Mesenchymal stem cell (in vitro differentiated cells and primary cell): ENCODE results near the gene STK10.

Experiments
- DNase-seq: peaks from one replicate; pipeline ENCODE4 v3.0.0-alpha.2; 2013
- H2AFZ ChIP-seq: one replicate; pipeline ENCODE4 v1.6.1; 2013; ENCODE audit warnings: low read depth, mild to moderate bottlenecking, control low read depth, inconsistent platforms, low read length, moderate library complexity
- H2AK5ac ChIP-seq: 2 replicates; pipeline ENCODE4 v1.6.1; 2013; ENCODE audit warnings: low read length, moderate library complexity, mild to moderate bottlenecking, inconsistent platforms; ENCODE audit not compliant: severe bottlenecking
- H2BK120ac ChIP-seq: one replicate; pipeline ENCODE4 v1.6.1; 2013; ENCODE audit warnings: low read depth, mild to moderate bottlenecking, inconsistent platforms, low read length, moderate library complexity
- H2BK12ac ChIP-seq, 2 experiments: one replicate each; pipeline ENCODE4 v1.6.1; 2013; ENCODE audit warnings: inconsistent platforms in 2 of 2, low read length in 2 of 2, mild to moderate bottlenecking in 2 of 2, moderate library complexity in 2 of 2, control low read depth in 1 of 2
- H2BK15ac ChIP-seq: one replicate; pipeline ENCODE4 v1.6.1; 2013; ENCODE audit warnings: mild to moderate bottlenecking, low read depth, inconsistent platforms; ENCODE audit not compliant: poor library complexity, severe bottlenecking
- H2BK5ac ChIP-seq: 2 replicates; pipeline ENCODE4 v1.6.1; 2013; ENCODE audit warnings: low read depth, mild to moderate bottlenecking, low read length, control low read depth, inconsistent platforms; ENCODE audit not compliant: poor library complexity, severe bottlenecking
- H3K14ac ChIP-seq, 2 experiments: one replicate each; pipeline ENCODE4 v1.6.1; 2013; ENCODE audit warnings: inconsistent platforms in 2 of 2, low read length in 2 of 2, control low read depth in 1 of 2, mild to moderate bottlenecking in 1 of 2, moderate library complexity in 1 of 2
- H3K18ac ChIP-seq, 2 experiments: one replicate each; pipeline ENCODE4 v1.6.1; 2013; ENCODE audit warnings: inconsistent platforms in 2 of 2, low read length in 2 of 2, control low read depth in 1 of 2, low read depth in 1 of 2, mild to moderate bottlenecking in 1 of 2
- H3K23ac ChIP-seq, 2 experiments: one replicate each; pipeline ENCODE4 v1.6.1; 2013; ENCODE audit warnings: inconsistent platforms in 2 of 2, low read length in 2 of 2, mild to moderate bottlenecking in 2 of 2, moderate library complexity in 2 of 2, control low read depth in 1 of 2
- H3K27ac ChIP-seq: 2 replicates; pipeline ENCODE4 v1.5.1; 2013; ENCODE audit warnings: mild to moderate bottlenecking, moderate library complexity, low read length, control low read depth, inconsistent platforms; ENCODE audit not compliant: poor library complexity, severe bottlenecking
- H3K27me3 ChIP-seq, 2 experiments: 2 replicates each; pipeline versions ENCODE4 v1.6.1 to v1.7.0; 2013; ENCODE audit warnings: low read length in 2 of 2, mild to moderate bottlenecking in 2 of 2, moderate library complexity in 2 of 2, control low read depth in 1 of 2, inconsistent platforms in 1 of 2; ENCODE audit not compliant: control insufficient read depth in 1 of 2, insufficient read depth in 1 of 2
- H3K36me3 ChIP-seq, 2 experiments: 2 replicates each; pipeline versions ENCODE4 v1.6.1 to v1.7.0; 2013; ENCODE audit warnings: low read length in 2 of 2, control low read depth in 1 of 2, inconsistent platforms in 1 of 2, low read depth in 1 of 2, mild to moderate bottlenecking in 1 of 2; ENCODE audit not compliant: insufficient read depth in 2 of 2, control insufficient read depth in 1 of 2
- H3K4ac ChIP-seq, 2 experiments: one replicate each; pipeline ENCODE4 v1.6.1; 2013; ENCODE audit warnings: inconsistent platforms in 2 of 2, low read length in 2 of 2, mild to moderate bottlenecking in 2 of 2, moderate library complexity in 2 of 2, control low read depth in 1 of 2, low read depth in 1 of 2
- H3K4me1 ChIP-seq: 2 replicates; pipeline ENCODE4 v1.6.1; 2013; ENCODE audit warnings: low read depth, low read length, control low read depth; ENCODE audit not compliant: control insufficient read depth, insufficient read depth
- H3K4me2 ChIP-seq: 2 replicates; pipeline ENCODE4 v1.6.1; 2013; ENCODE audit warnings: low read length, mild to moderate bottlenecking, inconsistent platforms; ENCODE audit not compliant: poor library complexity, severe bottlenecking
- H3K4me3 ChIP-seq, 2 experiments: 2 replicates each; pipeline versions ENCODE4 v1.5.1 to v1.7.0; 2013; ENCODE audit warnings: low read length in 2 of 2, mild to moderate bottlenecking in 2 of 2, control low read depth in 1 of 2, low read depth in 1 of 2; ENCODE audit not compliant: insufficient read depth in 1 of 2
- H3K79me1 ChIP-seq: replicated peaks from 2 replicates; pipeline ENCODE4 v1.6.1; 2013; ENCODE audit warnings: mild to moderate bottlenecking, control low read depth, low read length, inconsistent platforms; ENCODE audit not compliant: poor library complexity, severe bottlenecking
- H3K9ac ChIP-seq: 2 replicates; pipeline ENCODE4 v1.7.0; 2013; ENCODE audit warnings: mild to moderate bottlenecking, low read length, moderate library complexity
- H3K9me3 ChIP-seq: 2 replicates; pipeline ENCODE4 v1.7.0; 2013; ENCODE audit warnings: mild to moderate bottlenecking, low read length; ENCODE audit not compliant: control insufficient read depth
- H4K8ac ChIP-seq: one replicate; pipeline ENCODE4 v1.6.1; 2013; ENCODE audit warnings: inconsistent platforms, mild to moderate bottlenecking, low read length, moderate library complexity
- H4K91ac ChIP-seq: one replicate; pipeline ENCODE4 v1.6.1; 2013; ENCODE audit warnings: mild to moderate bottlenecking, low read length, inconsistent platforms
- WGBS: methylation state at CpG from one replicate; pipeline ENCODE4 v1.1.7; 2013; ENCODE audit warnings: mixed read lengths; 5-methylcytosine and 5-hydroxymethylcytosine counted together

The STK10 gene

GRCh38 chr5:172147857-172148256, 40.2 kb downstream of the STK10 start:
- no peaks in the 10 kb centered on the region for H3K9me3 ChIP-seq

GRCh38 chr5:172146748-172147092, 41.3 kb downstream of the STK10 start:
- H2BK15ac ChIP-seq: no peak overlapping the region
- peaks cover 43% of the 10 kb centered on the region for H3K4me1 ChIP-seq
- H3K18ac ChIP-seq: no peak overlapping the region
- no peak overlapping the region for H2BK120ac ChIP-seq
- no peaks in the 10 kb centered on the region for H3K27me3 ChIP-seq
- no peak overlapping the region for H2BK12ac ChIP-seq
- no peak overlapping the region for H2AK5ac ChIP-seq
- peaks cover 24 to 27% of the 10 kb centered on the region in 2 experiments for H3K36me3 ChIP-seq
- peaks cover 24% of the 10 kb centered on the region for H3K79me1 ChIP-seq
- H4K91ac ChIP-seq: no peak overlapping the region
- no peak overlapping the region for H3K9ac ChIP-seq
- H4K8ac ChIP-seq: no peak overlapping the region
- no peak overlapping the region for H3K4me3 ChIP-seq
- no peak overlapping the region for H2AFZ ChIP-seq
- H3K14ac ChIP-seq: no peak overlapping the region
- no peaks in the 10 kb centered on the region for H3K9me3 ChIP-seq
- 97% methylated on average over 8 of the region's 9 CpGs for whole genome bisulfite sequencing
- no peak overlapping the region for H3K23ac ChIP-seq
- no peak overlapping the region for H3K4ac ChIP-seq
- H3K27ac ChIP-seq: no peak overlapping the region
- no peak for DNase-seq
- no peak overlapping the region for H2BK5ac ChIP-seq
- no peak overlapping the region for H3K4me2 ChIP-seq

More at GRCh38 chr5:172147857-172148256, 40.2 kb downstream of the STK10 start:
- H3K27me3 ChIP-seq: no peaks in the 10 kb centered on the region
- H3K18ac ChIP-seq: no peak overlapping the region
- DNase-seq: no peak
- no peak overlapping the region for H3K23ac ChIP-seq
- no peak overlapping the region for H2BK12ac ChIP-seq
- no peak overlapping the region for H2BK15ac ChIP-seq
- H3K4me3 ChIP-seq: no peak overlapping the region
- peaks cover 24% of the 10 kb centered on the region for H3K79me1 ChIP-seq
- H4K91ac ChIP-seq: no peak overlapping the region
- H4K8ac ChIP-seq: peak overlapping the region; percentile 12
- peaks cover 27 to 35% of the 10 kb centered on the region in 2 experiments for H3K36me3 ChIP-seq
- H2BK5ac ChIP-seq: no peak overlapping the region
- H3K4me2 ChIP-seq: no peak overlapping the region
- WGBS: 95% methylated on average over 10 of the region's 10 CpGs
- no peak overlapping the region for H3K4ac ChIP-seq
- no peak overlapping the region for H2AK5ac ChIP-seq
- H2BK120ac ChIP-seq: no peak overlapping the region
- H3K14ac ChIP-seq: peak overlapping the region in 1 of 2 experiments; percentile 26
- H3K9ac ChIP-seq: no peak overlapping the region
- no peak overlapping the region for H2AFZ ChIP-seq
- H3K4me1 ChIP-seq: peaks cover 40% of the 10 kb centered on the region
- no peak overlapping the region for H3K27ac ChIP-seq

- Histone ChIP-seq H3K14ac (no peak overlapping the region), H2AK5ac (peak overlapping the region; percentile 32)
- WGBS: 84% methylated on average over 21 of the region's 21 CpGs
Measured at GRCh38 chr5:172145870-172146747, 41.9 kb downstream of the STK10 start.

More at GRCh38 chr5:172145870-172146747, 41.9 kb downstream of the STK10 start:
- Histone ChIP-seq H3K9me3 (no peaks in the 10 kb centered on the region), H3K36me3 (peaks cover 21 to 24% of the 10 kb centered on the region in 2 experiments), H2BK12ac (peak overlapping the region in 1 of 2 experiments; percentile 10), H3K4ac (peak overlapping the region in 1 of 2 experiments; percentile 20), H3K4me1 (peaks cover 48% of the 10 kb centered on the region), H3K9ac (no peak overlapping the region), H2BK5ac (no peak overlapping the region), H3K4me2 (no peak overlapping the region), H3K4me3 (peak overlapping the region in 1 of 2 experiments; percentile 18), H2BK120ac (no peak overlapping the region), H3K23ac (peak overlapping the region in 1 of 2 experiments; percentile 60), H4K91ac (no peak overlapping the region), H3K18ac (no peak overlapping the region), H4K8ac (no peak overlapping the region), H2BK15ac (no peak overlapping the region), H2AFZ (no peak overlapping the region), H3K27me3 (no peaks in the 10 kb centered on the region), H3K27ac (peak overlapping the region; percentile 10), H3K79me1 (peaks cover 24% of the 10 kb centered on the region)
- no peak for DNase-seq
